Measurements from ENCODE around the gene MGME1.
"Not testable (repeated sequence)": the region's sequence is repeated elsewhere in the genome, so short reads cannot be mapped to it uniquely, and the experiment has no call there.

The MGME1 gene

GRCh38 chr20:17960400-17960885 lies 8.4 kb upstream of the MGME1 start:
- DNase-seq (ENCODE audit: low read depth): not testable (repeated sequence)

- no peak for DNase-seq (ENCODE audit: low read depth)
These were observed 7.8 kb upstream of the MGME1 start for GRCh38 chr20:17960927-17961586.

GRCh38 chr20:17961587-17961940 lies 7.3 kb upstream of the MGME1 start:
- DNase-seq (ENCODE audit: low read depth): no peak

DNA sequence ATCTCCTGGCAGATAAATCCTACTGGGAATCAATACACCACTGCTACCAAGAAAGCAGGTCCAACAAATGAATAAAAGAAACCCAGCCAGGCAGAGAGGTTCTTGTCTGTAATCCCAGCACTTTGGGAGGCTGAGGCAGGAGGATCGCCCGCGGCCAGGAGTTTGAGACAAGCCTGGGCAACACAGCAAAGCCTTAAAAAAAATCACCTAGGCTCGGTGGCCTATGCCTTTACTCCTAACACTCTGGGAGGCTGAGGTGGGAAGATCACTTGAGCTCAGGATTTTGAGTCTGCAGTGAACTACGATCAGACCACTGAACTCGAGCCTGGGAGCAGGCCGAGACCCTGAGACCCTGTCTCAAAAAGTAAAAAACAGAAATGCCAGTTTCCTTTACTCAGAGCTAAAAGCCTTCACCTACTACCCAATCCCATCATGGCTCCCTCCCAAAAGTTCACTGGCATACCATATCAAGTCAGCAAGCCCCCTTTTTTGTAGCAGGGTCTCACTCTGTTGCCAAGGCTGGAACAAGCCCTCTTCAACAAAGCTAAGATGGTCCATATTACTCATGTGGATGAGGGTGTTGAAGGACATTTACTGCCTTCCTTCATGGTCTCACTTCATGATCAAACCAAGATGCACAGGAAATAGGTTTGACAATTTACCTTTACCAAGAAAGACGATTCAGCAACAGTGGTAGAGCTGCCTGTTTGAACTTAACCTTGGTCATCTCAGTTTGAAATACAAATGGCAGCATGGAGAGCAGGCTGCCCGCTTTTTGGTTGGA lies 5.5 kb upstream of the MGME1 start:
- no peak for DNase-seq (ENCODE audit: low read depth)

DNA sequence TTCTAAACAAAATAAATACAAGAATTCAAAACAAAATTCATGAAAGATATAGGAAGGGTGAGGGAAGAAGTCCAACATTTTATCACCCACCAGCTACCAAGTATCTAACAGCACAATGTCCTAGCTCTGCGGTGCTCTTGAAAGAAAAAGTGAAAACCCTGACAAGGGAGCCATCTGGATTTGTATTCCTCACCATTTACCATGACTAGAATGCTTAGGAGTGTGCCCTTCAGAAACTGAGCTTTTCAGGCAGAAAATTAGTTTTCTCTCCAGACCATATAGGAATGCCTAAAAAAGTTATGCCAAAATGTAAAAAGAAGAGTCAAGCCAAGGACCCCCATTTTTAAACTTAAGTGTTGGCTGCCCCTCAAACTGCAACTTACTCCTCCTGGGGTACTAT lies 4.7 kb upstream of the MGME1 start:
- DNase-seq (ENCODE audit: low read depth): no peak

- DNase-seq (ENCODE audit: low read depth): no peak
These were observed 4.2 kb upstream of the MGME1 start for GRCh38 chr20:17964632-17965031.

- no peak for DNase-seq (ENCODE audit: low read depth)
These were observed 3.6 kb upstream of the MGME1 start for GRCh38 chr20:17965042-17965697.

DNA sequence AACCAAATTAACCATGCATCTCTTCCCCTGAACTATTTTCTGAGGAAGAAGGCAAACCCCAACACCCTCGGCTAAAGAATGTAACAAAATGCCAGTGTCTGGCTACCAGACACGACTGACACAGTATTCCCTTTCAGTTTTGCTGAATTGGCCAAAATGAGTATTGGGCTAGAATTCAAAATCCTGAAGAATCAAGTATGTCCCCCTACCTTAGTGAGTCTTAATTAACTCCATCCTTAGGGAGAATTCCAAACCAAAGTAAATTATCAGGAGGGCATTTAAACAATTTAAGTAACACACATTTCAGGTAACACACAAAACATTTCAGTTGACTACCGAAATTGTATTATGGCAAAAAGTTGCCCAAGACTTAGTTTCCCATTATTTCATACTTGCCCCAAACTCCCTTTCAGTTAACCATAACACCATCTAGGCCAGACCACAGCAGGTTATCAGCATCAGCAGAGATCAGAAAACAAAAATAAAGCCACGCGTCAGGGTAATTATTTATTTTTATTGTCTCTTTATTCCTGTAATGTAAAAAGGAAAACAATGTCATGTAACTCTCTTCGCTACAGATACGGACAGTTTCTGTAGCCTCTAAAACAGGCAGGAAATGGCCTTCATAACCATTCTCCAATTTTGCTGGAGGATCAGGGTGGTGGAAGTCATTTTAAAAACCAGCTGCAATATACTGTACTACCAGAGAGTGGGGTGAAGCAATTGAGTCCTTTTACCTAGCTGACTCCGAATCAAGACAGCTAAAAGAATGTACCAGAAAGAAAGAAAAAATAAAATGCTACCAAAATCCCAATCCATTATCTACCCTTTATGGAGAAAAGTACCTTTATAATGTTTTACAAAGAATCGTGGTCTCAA lies 2.1 kb upstream of the MGME1 start:
- DNase-seq (ENCODE audit: low read depth): no peak

DNA sequence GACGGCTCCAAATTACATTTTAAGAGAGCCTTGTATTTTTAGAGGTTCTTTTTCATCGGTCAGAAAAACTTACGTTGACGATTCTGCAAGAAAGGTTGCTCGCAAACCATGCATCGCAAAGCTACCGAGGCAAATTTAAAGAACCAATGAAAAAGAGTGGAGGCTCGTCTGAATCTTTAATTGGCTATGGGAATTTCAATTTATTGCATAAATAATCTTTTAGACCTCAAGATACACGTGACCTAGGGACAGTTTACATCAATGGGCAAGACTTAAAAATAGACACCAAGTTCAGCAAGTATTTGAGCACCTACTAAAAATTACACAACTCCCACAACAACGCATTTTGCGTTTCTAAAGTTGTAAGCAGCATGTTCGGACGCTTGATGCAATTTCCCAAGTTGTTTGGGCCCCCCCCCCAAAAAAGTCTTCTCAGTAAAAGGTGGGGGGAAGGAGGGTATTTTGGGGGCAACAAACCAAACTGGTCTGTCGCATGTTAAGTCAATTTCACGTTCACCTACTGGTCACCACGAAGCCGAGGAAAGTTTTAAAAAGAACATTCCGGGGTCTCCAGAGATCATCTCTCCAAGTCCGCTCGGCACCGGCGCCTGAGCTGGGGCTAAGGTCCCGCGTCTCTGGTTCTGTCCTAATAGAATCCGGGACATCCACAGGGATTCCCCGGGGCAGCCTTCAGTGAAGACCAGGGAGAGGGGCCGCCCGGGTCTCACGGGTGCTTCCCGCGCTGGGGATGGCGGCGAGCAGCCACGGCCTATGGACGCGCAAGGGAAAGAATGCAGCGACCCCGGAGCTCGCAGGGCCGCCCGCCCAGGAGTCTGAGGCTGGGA lies 1.1 kb upstream of the MGME1 start:
- DNase-seq (ENCODE audit: low read depth): no peak

DNA sequence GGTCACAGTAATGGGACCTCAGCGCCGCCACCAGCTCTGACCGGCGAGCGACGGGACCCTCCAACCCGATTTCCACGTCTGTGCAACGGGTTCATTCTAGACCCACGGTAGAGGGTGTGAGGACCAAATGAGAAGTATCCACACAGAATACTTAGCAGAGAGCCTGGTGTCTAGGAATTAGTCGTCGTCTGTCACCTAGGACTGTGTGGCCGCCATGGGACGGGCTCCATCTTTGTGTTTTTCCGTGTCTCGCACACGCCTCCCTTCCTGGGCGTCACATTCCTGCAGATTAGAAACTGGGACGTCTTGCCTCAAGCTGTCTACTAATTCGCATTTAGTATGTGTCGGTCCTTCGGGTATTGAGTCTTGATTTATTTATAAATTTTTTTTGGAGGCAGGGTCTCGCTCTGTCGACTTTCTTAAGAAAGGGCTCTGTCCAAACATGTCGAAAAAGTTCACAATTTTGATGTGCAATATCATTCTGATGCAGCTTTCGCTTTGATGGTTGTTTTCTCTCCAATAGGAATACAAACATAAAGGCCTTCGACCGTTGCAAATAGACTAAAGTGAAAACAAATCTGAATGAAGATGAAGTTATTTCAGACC lies 563 bp downstream of the MGME1 start:
- no peak for DNase-seq (ENCODE audit: low read depth)

GRCh38 chr20:17969884-17970409 lies 1.1 kb downstream of the MGME1 start:
- DNase-seq (ENCODE audit: low read depth): no peak

GRCh38 chr20:17971300-17972013 lies 2.6 kb downstream of the MGME1 start:
- DNase-seq (ENCODE audit: low read depth): no peak

- DNase-seq (ENCODE audit: low read depth): no peak
These were observed 3.3 kb downstream of the MGME1 start for GRCh38 chr20:17972121-17972520.

- DNase-seq (ENCODE audit: low read depth): no peak
These were observed 7.5 kb downstream of the MGME1 start for GRCh38 chr20:17976305-17976704.

- no peak for DNase-seq (ENCODE audit: low read depth)
These were observed 16.7 kb downstream of the MGME1 start for GRCh38 chr20:17985388-17986018.

- DNase-seq (ENCODE audit: low read depth): no peak
These were observed 19.2 kb downstream of the MGME1 start for GRCh38 chr20:17987988-17988387.

DNA sequence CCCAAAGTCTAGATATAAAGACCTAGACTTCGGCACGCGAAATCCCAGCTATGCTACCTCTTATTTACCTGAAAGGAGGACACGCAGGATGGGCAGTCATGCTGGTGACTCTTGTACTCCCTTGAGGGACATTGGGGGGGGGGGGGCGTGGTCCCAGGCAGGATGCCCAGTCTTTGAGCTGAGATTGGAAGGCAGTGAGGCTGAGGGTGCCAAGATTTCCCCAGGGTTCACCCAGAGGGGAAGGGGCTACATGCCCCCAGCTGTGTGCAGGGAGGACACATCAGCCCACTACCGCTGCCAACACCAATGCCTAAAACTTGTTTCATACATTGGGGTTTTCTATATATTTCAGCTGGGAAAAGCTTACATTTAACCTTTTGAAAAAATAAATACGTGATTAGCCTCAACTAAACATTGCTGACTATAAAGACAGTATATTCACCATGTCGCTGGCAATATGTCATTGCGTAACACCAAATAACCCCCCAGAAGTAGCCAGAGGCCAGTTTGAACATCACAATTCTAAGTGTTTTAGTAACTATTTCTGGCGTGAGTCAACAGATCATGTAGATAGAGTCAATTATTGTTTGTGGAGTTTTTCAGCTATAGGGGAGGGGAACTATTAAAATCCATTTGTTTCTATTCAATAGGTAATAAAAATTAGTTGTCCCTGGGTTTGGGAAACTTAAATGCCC lies 21.6 kb downstream of the MGME1 start:
- DNase-seq (ENCODE audit: low read depth): no peak

DNA sequence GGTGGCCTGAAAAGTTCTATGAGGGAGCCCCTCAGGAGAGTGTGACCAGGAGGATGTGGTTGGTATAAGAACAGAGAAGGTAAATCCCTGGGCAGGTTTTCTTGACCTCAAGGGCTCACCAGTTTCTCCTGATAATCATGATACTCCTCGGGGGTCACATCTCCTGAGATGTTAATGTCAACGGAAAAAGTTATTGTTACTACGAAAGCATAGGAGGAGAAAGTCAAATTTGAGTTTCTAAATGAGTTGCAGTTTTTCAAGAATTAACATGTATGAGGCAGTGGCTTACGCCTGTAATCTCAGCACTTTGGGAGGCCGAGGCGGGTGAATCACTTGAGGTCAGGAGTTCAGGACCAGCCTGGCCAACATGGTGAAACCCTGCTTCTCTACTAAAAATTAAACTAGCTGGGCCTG lies 23.4 kb downstream of the MGME1 start:
- DNase-seq (ENCODE audit: low read depth): no peak
